ENCODE measurements around the gene GRM5. TPM values are rescaled to one million over a fixed set of nuclear protein-coding genes. Genes with fewer than 3 reads are reported as not detected.
A peak's percentile ranks its signal among the peaks of the same experiment; 100 is the strongest.
"Not testable (repeated sequence)": the region's sequence is repeated elsewhere in the genome, so short reads cannot be mapped to it uniquely, and the experiment has no call there.

The GRM5 gene
- 0.03 TPM for polyA plus RNA-seq (2013, experiment 1 of 2)
- 0.06 TPM for polyA plus RNA-seq (2013, experiment 2 of 2)

DNA sequence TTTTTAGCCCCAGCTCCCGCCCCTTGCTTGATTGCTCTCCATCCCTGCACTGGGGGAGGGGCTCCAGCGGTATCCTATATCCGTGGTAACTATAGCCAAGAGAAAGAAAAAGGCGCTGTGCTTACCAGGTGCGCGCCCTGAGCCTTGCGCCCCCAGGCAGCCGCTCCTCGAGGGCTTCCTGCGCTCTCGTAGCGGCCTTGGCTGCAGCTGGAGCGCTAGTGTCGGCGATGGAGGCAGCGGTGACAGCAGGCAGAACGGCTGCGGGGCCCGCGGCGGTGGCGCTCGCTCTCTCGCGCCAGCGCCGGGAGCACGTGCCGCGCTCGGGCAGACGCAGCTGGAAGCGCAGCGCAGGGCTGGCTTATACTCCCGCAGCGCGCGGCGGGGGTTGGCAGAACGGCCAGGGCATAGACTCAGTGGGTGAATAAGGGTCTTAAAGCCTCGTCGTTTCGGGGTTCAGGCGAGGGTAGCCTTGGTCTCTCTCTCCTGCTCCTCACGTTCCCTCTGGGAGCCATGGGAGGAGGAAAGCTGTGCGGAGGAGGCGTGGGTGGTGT, at the start of gene GRM5:
Gene GRM5 (minus strand): TSS at position 332 of the 551 bp plus-strand sequence. CDS start 18,110 bp downstream, outside the sequence.
- peak within 1 kb of the TSS; percentile 65 for H3K4me2 ChIP-seq (ENCODE audit: insufficient read depth, low read length, poor library complexity, severe bottlenecking)
- H3K9ac ChIP-seq (ENCODE audit: low read depth, low read length, poor library complexity); H3K36me3 ChIP-seq (replicated peaks in 1 of 2; ENCODE audit: control insufficient read depth in 2 of 2, insufficient read depth in 2 of 2, low read length in 2 of 2); H2BK12ac ChIP-seq (ENCODE audit: low read length); H2BK120ac ChIP-seq (ENCODE audit: low read depth, low read length); H3K79me1 ChIP-seq (ENCODE audit: low read depth, low read length); H3K4ac ChIP-seq (ENCODE audit: low read length); H2BK5ac ChIP-seq (ENCODE audit: low read length); H3K27ac ChIP-seq (replicated peaks; ENCODE audit: low read length); H2BK15ac ChIP-seq (ENCODE audit: low read length); H4K8ac ChIP-seq (ENCODE audit: low read depth, low read length); H2AK5ac ChIP-seq (ENCODE audit: low read depth, low read length); H3K4me1 ChIP-seq (ENCODE audit: control insufficient read depth in 2 of 2, insufficient read depth in 1 of 2, low read depth in 1 of 2, low read length in 2 of 2); H3K23ac ChIP-seq (ENCODE audit: low read depth, low read length, poor library complexity); H4K91ac ChIP-seq (ENCODE audit: low read depth, low read length, poor library complexity); H3K14ac ChIP-seq (ENCODE audit: low read length); H3K18ac ChIP-seq (ENCODE audit: low read length); H3K9me3 ChIP-seq (replicated peaks in 1 of 2; ENCODE audit: control insufficient read depth in 2 of 2, insufficient read depth in 1 of 2, low read depth in 1 of 2, low read length in 2 of 2): not testable (repeated sequence)
- peak within 1 kb of the TSS in 1 of 2 donors; percentile 70 for H3K4me3 ChIP-seq (ENCODE audit: low read length in 2 of 2)
- H3K27me3 ChIP-seq (ENCODE audit: control insufficient read depth in 3 of 3, insufficient read depth in 3 of 3, low read depth in 1 of 3, low read length in 3 of 3), result peaks cover 2 to 47% (median 30%) of the 10 kb centered on the region in 3 experiments
- WGBS, 2 donors (ENCODE audit: extremely low coverage in 2 of 2, insufficient read length in 2 of 2, insufficient replicate concordance in 1 of 2), result no CpG with 5 or more reads among the region's 47 CpGs
- peak within 1 kb of the TSS; percentile 59 for H2AFZ ChIP-seq (ENCODE audit: low read length)
- peak; percentile 18 for DNase-seq (ENCODE audit: low spot score)

DNA sequence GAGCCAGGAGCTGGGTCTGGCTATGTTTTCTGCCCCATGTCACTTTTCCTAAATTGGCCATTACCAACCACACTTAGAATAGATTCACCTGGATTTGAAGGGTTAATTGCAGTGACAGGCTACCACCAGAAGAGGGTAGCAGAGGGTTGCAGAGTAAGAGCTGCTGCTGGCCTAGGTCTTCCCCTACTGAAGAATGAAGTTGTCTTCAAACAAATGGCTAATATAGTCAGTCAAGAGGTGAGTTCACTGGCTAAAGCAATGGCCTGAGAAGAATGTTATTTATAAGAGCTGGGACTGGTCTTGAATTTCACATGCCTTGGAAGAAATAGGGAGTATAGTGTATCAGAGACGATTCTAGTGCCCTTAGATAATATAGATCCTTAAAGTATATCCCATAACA, 32.2 kb upstream of the GRM5 start:
- not testable (repeated sequence) for H3K4me3 ChIP-seq (ENCODE audit: low read length in 2 of 2); H2BK120ac ChIP-seq (ENCODE audit: low read depth, low read length); H3K27me3 ChIP-seq (ENCODE audit: control insufficient read depth in 3 of 3, insufficient read depth in 3 of 3, low read depth in 1 of 3, low read length in 3 of 3); H3K9me3 ChIP-seq (replicated peaks in 1 of 2; ENCODE audit: control insufficient read depth in 2 of 2, insufficient read depth in 1 of 2, low read depth in 1 of 2, low read length in 2 of 2); H3K9ac ChIP-seq (ENCODE audit: low read depth, low read length, poor library complexity); H3K4me1 ChIP-seq (ENCODE audit: control insufficient read depth in 2 of 2, insufficient read depth in 1 of 2, low read depth in 1 of 2, low read length in 2 of 2); H3K27ac ChIP-seq (replicated peaks; ENCODE audit: low read length); H4K8ac ChIP-seq (ENCODE audit: low read depth, low read length); H2AFZ ChIP-seq (ENCODE audit: low read length); H3K4me2 ChIP-seq (ENCODE audit: insufficient read depth, low read length, poor library complexity, severe bottlenecking); H3K14ac ChIP-seq (ENCODE audit: low read length); H3K36me3 ChIP-seq (replicated peaks in 1 of 2; ENCODE audit: control insufficient read depth in 2 of 2, insufficient read depth in 2 of 2, low read length in 2 of 2); H3K4ac ChIP-seq (ENCODE audit: low read length); H4K91ac ChIP-seq (ENCODE audit: low read depth, low read length, poor library complexity); H2BK15ac ChIP-seq (ENCODE audit: low read length); DNase-seq (ENCODE audit: low spot score); H2AK5ac ChIP-seq (ENCODE audit: low read depth, low read length); H3K79me1 ChIP-seq (ENCODE audit: low read depth, low read length); H2BK5ac ChIP-seq (ENCODE audit: low read length); H2BK12ac ChIP-seq (ENCODE audit: low read length); H3K23ac ChIP-seq (ENCODE audit: low read depth, low read length, poor library complexity); H3K18ac ChIP-seq (ENCODE audit: low read length)
- WGBS, 2 donors (ENCODE audit: extremely low coverage in 2 of 2, insufficient read length in 2 of 2, insufficient replicate concordance in 1 of 2), result no CpG with 5 or more reads among the region's 1 CpG

DNA sequence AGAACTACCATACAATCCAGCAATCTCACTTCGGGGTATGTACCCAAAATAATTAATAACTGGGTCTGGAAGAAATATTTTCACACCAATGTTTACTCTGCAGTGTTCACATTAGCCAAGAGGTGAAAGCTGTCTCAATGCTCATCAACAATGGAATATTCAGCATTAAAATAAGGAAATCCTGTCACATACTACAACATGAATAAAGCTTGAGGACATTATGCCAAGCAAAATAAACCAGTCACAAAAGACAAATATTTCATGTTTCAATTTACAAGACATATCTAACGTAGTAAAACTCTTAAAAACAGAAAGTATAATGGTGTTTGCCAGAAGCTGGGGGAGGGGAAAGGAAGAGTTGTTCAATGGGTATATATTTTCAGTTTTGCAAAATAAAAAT, 28.0 kb upstream of the GRM5 start:
- not testable (repeated sequence) for H4K91ac ChIP-seq (ENCODE audit: low read depth, low read length, poor library complexity); H3K18ac ChIP-seq (ENCODE audit: low read length); H3K79me1 ChIP-seq (ENCODE audit: low read depth, low read length); DNase-seq (ENCODE audit: low spot score); H2AFZ ChIP-seq (ENCODE audit: low read length); H3K27ac ChIP-seq (replicated peaks; ENCODE audit: low read length); H2AK5ac ChIP-seq (ENCODE audit: low read depth, low read length); H3K4me3 ChIP-seq (ENCODE audit: low read length in 2 of 2); H3K4me1 ChIP-seq (ENCODE audit: control insufficient read depth in 2 of 2, insufficient read depth in 1 of 2, low read depth in 1 of 2, low read length in 2 of 2); H4K8ac ChIP-seq (ENCODE audit: low read depth, low read length); H2BK120ac ChIP-seq (ENCODE audit: low read depth, low read length); H3K14ac ChIP-seq (ENCODE audit: low read length); H3K23ac ChIP-seq (ENCODE audit: low read depth, low read length, poor library complexity); H2BK12ac ChIP-seq (ENCODE audit: low read length); H2BK5ac ChIP-seq (ENCODE audit: low read length); H3K9me3 ChIP-seq (replicated peaks in 1 of 2; ENCODE audit: control insufficient read depth in 2 of 2, insufficient read depth in 1 of 2, low read depth in 1 of 2, low read length in 2 of 2); H3K36me3 ChIP-seq (replicated peaks in 1 of 2; ENCODE audit: control insufficient read depth in 2 of 2, insufficient read depth in 2 of 2, low read length in 2 of 2); H3K4ac ChIP-seq (ENCODE audit: low read length); H2BK15ac ChIP-seq (ENCODE audit: low read length); H3K9ac ChIP-seq (ENCODE audit: low read depth, low read length, poor library complexity); H3K27me3 ChIP-seq (ENCODE audit: control insufficient read depth in 3 of 3, insufficient read depth in 3 of 3, low read depth in 1 of 3, low read length in 3 of 3); H3K4me2 ChIP-seq (ENCODE audit: insufficient read depth, low read length, poor library complexity, severe bottlenecking)
- no CpG with 5 or more reads among the region's 2 CpGs for WGBS, 2 donors (ENCODE audit: extremely low coverage in 2 of 2, insufficient read length in 2 of 2, insufficient replicate concordance in 1 of 2)

DNA sequence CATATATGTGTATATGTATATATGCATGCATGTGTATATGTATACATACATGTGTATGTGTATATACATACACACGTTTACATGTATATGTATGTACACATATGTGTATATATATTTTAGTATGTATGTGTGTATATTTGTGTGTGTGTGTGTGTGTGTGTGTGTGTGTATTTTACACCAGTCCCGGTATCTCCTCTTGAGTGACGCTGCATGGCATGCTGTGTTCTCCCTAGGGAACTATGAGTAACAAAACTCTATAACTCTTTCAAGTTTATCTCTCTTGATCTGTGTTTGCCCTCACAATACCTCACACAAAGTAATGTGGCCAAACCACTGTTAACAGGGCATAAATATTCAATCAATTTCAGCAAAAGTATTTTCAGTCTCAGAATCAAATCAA, 19.2 kb upstream of the GRM5 start:
- not testable (repeated sequence) for H3K36me3 ChIP-seq (replicated peaks in 1 of 2; ENCODE audit: control insufficient read depth in 2 of 2, insufficient read depth in 2 of 2, low read length in 2 of 2); H4K8ac ChIP-seq (ENCODE audit: low read depth, low read length); H2AFZ ChIP-seq (ENCODE audit: low read length); H2BK5ac ChIP-seq (ENCODE audit: low read length); H2BK12ac ChIP-seq (ENCODE audit: low read length); H3K27me3 ChIP-seq (ENCODE audit: control insufficient read depth in 3 of 3, insufficient read depth in 3 of 3, low read depth in 1 of 3, low read length in 3 of 3); DNase-seq (ENCODE audit: low spot score); H3K79me1 ChIP-seq (ENCODE audit: low read depth, low read length); H3K4ac ChIP-seq (ENCODE audit: low read length); H2BK120ac ChIP-seq (ENCODE audit: low read depth, low read length); H3K27ac ChIP-seq (replicated peaks; ENCODE audit: low read length); H3K9me3 ChIP-seq (replicated peaks in 1 of 2; ENCODE audit: control insufficient read depth in 2 of 2, insufficient read depth in 1 of 2, low read depth in 1 of 2, low read length in 2 of 2); H3K23ac ChIP-seq (ENCODE audit: low read depth, low read length, poor library complexity); H3K4me2 ChIP-seq (ENCODE audit: insufficient read depth, low read length, poor library complexity, severe bottlenecking); H3K14ac ChIP-seq (ENCODE audit: low read length); H4K91ac ChIP-seq (ENCODE audit: low read depth, low read length, poor library complexity); H3K4me3 ChIP-seq (ENCODE audit: low read length in 2 of 2); H3K18ac ChIP-seq (ENCODE audit: low read length); H3K9ac ChIP-seq (ENCODE audit: low read depth, low read length, poor library complexity); H2BK15ac ChIP-seq (ENCODE audit: low read length); H2AK5ac ChIP-seq (ENCODE audit: low read depth, low read length); H3K4me1 ChIP-seq (ENCODE audit: control insufficient read depth in 2 of 2, insufficient read depth in 1 of 2, low read depth in 1 of 2, low read length in 2 of 2)
- WGBS, 2 donors (ENCODE audit: extremely low coverage in 2 of 2, insufficient read length in 2 of 2, insufficient replicate concordance in 1 of 2), result no CpG with 5 or more reads among the region's 3 CpGs

Measured in neuronal stem cell (in vitro differentiated cells).